Epithelial cell of prostate (primary cell): ENCODE results near the gene IMP4.

Experiments used
- DNase-seq: peaks from one replicate; pipeline ENCODE4 v3.0.0-alpha.2; 2011; ENCODE audit warnings: low read depth, low spot score
- H3K27ac ChIP-seq: fragments of 450-650 bp; 2 replicates; pipeline ENCODE4 v1.5.1; 2017; ENCODE audit warnings: mild to moderate bottlenecking

Gene IMP4

DNA sequence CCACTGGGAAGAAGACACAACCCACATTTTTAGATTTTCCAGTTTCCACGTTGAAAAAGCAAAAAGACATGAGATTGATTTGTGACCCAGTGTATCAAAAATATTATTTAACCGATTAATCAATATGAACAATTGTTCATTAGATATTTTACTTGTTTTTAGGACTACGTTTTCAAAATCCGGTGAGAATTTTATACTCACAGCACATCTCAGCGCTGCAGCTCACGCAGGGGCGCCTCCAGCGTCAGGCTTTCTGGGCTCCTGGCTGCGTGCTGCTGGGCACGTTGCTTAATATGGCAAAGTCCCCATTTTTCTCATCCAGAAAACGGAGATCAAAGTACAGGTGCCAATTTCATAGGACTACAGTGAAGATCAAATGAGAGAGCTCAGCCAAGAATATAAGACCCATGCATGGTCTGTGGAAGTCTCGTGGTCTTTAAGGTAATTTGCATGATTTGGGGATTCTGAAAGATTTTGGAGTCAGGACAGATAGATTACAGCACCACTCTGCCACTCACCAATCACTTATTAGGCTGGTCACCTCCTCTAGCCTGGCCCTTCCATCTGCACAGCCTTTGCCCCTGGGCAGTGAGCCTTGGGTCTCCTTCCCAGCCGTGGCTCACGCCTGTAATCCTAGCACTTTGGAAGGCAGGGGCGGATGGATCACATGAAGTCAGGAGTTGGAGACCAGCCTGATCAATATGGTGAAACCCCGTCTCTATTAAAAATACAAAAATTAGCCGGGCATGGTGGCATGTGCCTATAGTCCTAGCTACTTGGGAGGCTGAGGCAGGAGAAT lies 49.4 kb downstream of the IMP4 start:
- DNase-seq: no peak

DNA sequence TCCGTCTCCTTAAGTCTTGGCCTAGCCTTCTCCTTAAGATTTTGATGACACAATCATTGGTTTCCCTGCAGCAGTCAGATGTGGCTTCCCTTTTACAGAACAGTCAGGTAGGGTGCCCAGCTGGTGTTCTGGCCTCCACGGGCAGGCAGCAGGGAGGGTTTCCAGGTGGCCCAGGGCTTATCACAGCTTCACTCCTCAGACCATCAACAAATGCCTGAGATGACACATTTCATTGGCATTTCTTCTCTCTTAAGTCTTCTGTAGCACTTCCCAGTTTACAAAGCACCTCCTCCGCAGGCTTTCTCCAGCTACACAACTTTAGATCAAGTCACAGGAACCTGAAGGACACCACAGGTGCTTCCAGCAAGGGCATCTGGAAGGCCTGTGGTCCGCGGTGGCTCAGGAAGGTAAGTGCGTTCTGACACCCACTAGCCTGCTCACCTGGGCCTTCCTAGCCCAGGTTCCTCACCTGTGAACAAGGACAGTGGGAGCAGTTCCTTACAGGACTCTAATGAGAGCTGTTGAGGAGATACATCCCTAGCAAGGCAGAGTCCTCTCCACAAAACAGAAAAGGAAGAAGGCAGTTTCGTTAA lies 50.7 kb downstream of the IMP4 start:
- no peak for DNase-seq
- no peak overlapping the region for H3K27ac ChIP-seq

More for the DNA sequence above, 49.4 kb downstream of the IMP4 start:
- H3K27ac ChIP-seq: peak overlapping the region; percentile 68
